NCI-H187 (cell line): ENCODE results near the gene SOX21.

Experiments
- DNase-seq, 2 experiments: peaks; one replicate each; lab custom pipeline; 2025; lab: John Stamatoyannopoulos, UW

SOX21 gene

GRCh38 chr13:94709001-94709834 is 3.1 kb downstream of the SOX21 start:
- no peak for DNase-seq

- no peak for DNase-seq
These were observed 4.1 kb downstream of the SOX21 start for GRCh38 chr13:94708031-94708859.

- DNase-seq, result no peak
These were observed 4.8 kb downstream of the SOX21 start for GRCh38 chr13:94707400-94708021.

GRCh38 chr13:94706843-94707399 is 5.4 kb downstream of the SOX21 start:
- DNase-seq, result peak; percentile 16 to 54

- no peak for DNase-seq
These were observed 6.1 kb downstream of the SOX21 start for GRCh38 chr13:94706101-94706842.

GRCh38 chr13:94705081-94706030 is 7.0 kb downstream of the SOX21 start:
- DNase-seq, result no peak

GRCh38 chr13:94704377-94705080 is 7.8 kb downstream of the SOX21 start:
- DNase-seq, result no peak

- DNase-seq, result no peak
These were observed 8.5 kb downstream of the SOX21 start for GRCh38 chr13:94703721-94704314.

- no peak for DNase-seq
These were observed 9.1 kb downstream of the SOX21 start for GRCh38 chr13:94703271-94703670.

GRCh38 chr13:94702181-94703041 is 9.9 kb downstream of the SOX21 start:
- no peak for DNase-seq

- DNase-seq, result no peak
These were observed 10.8 kb downstream of the SOX21 start for GRCh38 chr13:94701313-94702180.

GRCh38 chr13:94700536-94700935 is 11.8 kb downstream of the SOX21 start:
- DNase-seq, result no peak

GRCh38 chr13:94700051-94700535 is 12.3 kb downstream of the SOX21 start:
- no peak for DNase-seq

- DNase-seq, result no peak
These were observed 16.2 kb downstream of the SOX21 start for GRCh38 chr13:94696171-94696570.

- DNase-seq, result no peak
These were observed 20.3 kb downstream of the SOX21 start for GRCh38 chr13:94692030-94692429.

- no peak for DNase-seq
These were observed 28.9 kb downstream of the SOX21 start for GRCh38 chr13:94683409-94683808.

- DNase-seq, result no peak
These were observed 30.1 kb downstream of the SOX21 start for GRCh38 chr13:94682229-94682628.
